DMS114 treated with DMSO at 0.1 percent for 48 hours (cell line): Measurements from ENCODE around the gene PNMA3.
"Not testable (repeated sequence)": the region's sequence is repeated elsewhere in the genome, so short reads cannot be mapped to it uniquely, and the experiment has no call there.

ENCODE experiments used
- DNase-seq: peaks from one replicate; lab custom pipeline; 2025; ENCODE audit not compliant: unreplicated experiment; lab: John Stamatoyannopoulos, UW

The PNMA3 gene

DNA sequence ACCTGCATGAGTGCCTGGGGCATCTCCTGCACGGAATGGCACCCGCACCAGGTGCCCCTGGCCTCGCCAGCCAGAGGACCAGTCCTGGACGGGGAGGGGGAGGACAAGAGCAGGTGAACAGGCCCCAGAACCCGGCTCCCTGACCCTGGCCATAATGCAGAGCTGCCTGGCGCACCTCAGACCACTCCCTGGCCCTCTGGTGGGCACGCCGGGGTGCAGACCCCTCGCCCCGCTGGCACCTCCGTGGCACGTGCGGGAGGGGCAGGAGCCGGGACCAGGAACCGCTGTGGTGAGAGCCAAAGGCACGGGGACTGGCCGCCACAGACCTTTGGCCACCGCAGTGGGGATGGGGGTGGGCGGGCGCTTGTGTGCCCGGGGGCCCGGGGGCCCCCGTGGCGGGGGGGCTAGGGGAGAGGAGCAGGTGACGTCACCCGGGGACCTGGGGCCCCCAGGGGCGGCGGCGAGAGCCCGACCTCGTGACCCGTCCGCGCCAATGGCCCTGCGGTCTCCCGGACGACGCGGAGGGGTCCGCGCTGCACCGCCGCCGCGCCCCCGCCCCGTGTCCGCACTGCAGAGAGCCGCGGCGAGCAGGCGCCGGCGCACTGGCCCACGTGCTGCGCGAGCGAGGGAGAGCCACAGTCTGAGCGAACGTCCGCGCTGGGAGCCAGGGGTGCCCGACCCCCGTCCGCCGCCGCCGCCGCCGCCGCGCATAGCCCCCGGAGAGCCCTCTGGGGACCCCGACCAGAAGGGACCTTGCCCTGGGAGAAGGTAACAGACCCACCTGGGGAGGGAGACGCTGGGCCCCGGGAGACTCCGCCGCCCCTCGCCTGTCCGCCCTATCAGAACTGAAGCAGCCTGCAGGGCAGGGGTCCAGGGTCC lies at the start of gene PNMA3:
PNMA3 (plus strand) TSS at position 600 of the 879 bp plus-strand sequence. CDS start 586 bp downstream, outside the sequence.
- DNase-seq: no peak

GRCh38 chrX:153017174-153017573 lies 39.1 kb upstream of the PNMA3 start:
- DNase-seq: not testable (repeated sequence)

DNA sequence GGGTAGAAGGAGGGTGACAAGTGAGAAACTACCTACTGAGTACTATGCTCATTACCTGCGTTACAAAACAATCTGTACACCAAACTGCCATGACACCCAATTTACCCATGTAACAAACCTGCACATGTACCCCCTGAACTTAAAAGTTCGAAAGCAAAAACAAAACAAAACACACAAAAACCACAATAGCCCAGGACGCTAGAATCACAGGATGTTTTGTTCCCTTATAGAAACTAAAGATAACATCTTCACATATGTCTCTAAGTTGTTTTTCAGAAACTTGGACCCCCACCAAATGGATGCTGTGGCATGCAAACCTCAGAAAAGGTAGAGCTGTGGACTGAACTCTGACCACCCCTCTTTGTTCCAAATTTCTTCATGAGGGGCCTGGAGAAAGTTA lies 37.1 kb upstream of the PNMA3 start:
- DNase-seq: no peak

- DNase-seq: not testable (repeated sequence)
Observed at GRCh38 chrX:153026501-153026900, 29.8 kb upstream of the PNMA3 start.

GRCh38 chrX:153028487-153028886 lies 27.8 kb upstream of the PNMA3 start:
- not testable (repeated sequence) for DNase-seq

- DNase-seq: no peak
Observed at GRCh38 chrX:153029162-153029561, 27.1 kb upstream of the PNMA3 start.

- no peak for DNase-seq
Observed at GRCh38 chrX:153029875-153030274, 26.4 kb upstream of the PNMA3 start.

- no peak for DNase-seq
Observed at GRCh38 chrX:153030801-153031200, 25.5 kb upstream of the PNMA3 start.

DNA sequence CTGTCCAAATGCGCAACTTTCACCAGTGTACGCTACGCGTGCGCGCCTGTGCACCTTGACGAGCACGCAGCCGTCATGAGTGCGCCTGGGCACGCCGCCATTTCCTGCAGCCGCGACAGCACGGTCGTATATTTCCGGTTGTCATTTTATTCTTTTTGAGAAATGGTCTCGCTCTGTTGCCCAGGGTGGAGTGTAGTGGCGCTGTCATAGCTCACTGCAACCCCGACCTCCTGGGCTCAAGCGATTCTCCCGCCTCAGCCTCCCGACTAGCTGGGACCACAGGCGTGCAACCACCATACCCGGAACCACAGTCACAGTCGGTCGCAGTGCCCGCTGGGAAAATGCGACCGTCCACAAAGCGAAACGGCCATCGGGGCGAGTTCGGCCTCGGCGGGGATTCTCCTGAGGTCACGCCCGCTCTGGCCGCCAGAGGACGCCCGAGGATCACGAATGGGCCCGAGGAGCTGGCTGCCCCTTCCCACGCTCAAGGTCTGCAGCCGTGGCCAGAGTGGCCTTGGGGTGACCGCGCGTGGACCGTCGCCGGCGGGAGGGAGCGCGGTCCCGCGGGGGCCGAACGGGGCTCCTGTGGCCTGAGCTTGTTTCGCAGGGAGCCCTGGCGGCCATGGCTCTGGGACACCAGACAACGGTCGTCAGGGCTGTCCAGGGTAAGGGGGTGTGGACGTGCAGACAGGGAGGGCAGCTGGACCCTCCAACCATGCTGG lies 23.7 kb upstream of the PNMA3 start:
- peak; percentile 6 for DNase-seq

DNA sequence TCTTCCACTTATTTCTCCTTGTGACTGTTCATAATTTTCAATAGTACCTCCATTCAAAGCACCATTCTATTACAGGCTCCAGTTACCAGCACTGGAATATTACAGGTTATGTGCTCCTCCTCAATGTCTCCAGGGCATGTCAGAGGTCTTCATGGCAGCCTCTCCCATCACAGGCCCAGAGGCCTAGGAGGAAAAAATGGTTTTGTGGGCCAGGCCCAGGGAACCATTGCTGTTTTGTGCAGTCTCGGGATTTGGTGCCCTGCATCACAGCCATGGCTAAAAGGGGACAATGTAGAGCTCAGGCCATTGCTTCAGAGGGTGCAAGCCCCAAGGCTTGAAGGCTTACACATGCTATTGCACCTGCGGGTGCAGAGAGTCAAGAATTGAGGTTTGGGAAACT lies 7.2 kb upstream of the PNMA3 start:
- no peak for DNase-seq

DNA sequence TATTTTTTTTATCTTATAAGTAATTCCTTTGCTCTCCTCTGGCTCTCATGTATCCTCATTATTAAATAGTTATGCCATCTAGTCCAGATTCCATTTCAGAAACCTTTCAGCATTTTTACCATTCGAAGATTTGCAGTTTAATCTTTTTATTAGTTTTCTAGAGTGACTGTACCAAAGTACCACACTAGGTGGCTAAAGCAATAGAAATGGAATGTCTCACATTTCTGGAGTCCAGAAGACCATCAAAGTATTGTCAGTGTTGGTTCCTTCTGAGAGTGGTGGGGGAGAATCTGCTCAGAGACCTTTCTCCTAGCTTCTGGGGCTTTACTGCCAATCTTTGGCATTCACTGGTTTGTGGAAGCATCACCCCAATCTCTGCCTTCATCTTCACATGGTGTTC lies 3.7 kb upstream of the PNMA3 start:
- no peak for DNase-seq

DNA sequence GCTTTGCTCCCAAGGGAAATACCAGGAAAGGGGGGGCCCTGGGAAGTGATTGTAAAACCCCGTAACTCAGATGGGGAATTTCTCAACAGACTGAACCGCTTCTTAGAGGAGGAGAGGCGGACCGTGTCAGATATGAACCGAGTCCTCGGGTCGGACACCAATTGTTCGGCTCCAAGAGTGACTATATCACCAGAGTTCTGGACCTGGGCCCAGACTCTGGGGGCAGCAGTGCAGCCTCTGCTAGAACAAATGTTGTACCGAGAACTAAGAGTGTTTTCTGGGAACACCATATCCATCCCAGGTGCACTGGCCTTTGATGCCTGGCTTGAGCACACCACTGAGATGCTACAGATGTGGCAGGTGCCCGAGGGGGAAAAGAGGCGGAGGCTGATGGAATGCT lies 1.0 kb downstream of the PNMA3 start:
- no peak for DNase-seq

GRCh38 chrX:153059191-153060094 lies 3.2 kb downstream of the PNMA3 start:
- no peak for DNase-seq

DNA sequence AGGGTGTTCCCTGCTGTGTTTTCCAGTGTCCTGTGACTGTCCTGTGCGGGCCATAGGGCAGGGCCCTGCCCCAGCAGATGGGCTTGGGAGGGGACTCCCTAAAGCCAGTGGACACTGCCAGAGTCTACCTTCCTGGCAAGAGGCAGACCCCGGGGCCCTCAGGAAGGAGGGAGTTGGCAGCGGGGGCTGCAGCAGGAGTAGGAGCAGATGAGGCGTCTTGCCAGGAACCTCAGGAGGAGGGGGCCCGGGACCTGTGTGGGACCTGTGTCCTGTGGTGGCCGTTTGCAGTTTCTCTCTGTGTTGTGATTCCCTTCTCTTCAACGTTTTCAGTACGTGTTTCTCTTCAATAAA lies 3.8 kb downstream of the PNMA3 start:
- DNase-seq: no peak

DNA sequence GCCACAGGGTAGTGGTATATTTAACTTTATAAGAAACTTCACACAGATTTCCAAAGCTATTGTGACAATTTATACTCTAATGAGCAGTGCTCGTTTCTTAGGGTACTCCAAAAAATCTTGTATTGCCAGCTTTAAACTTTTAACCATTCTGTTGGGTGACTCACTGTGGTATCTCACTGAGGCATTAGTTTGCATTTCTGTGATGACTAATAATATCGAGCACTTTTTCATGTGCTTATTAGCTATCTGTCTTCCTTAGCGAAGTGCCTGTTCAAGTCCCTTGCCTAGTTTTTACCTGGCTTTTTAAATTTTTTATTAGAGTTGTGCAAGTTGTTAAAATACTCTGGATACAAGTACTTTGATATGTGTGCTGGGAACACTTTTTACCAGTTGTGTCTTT lies 5.5 kb downstream of the PNMA3 start:
- no peak for DNase-seq

DNA sequence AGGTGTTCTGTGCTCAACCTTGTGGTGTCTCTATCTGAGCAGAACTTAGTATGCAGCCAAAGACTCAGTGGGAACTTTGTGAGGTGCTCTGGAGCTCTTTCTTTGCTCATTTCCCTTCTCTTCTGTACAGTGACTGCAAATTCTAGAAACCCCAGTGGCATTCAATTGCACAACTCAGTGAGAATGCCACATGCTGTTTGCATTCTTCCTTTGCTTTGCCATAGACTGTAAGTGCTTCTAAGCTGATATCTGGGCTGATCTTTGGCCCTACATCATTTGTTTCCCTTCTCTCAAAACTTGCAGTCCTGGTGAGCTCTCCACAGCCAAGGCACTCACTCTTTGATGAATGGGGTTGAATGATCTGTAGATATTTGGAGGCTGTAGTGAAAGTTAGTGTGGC lies 7.0 kb downstream of the PNMA3 start:
- DNase-seq: no peak

- no peak for DNase-seq
Observed at GRCh38 chrX:153064061-153064460, 7.8 kb downstream of the PNMA3 start.

DNA sequence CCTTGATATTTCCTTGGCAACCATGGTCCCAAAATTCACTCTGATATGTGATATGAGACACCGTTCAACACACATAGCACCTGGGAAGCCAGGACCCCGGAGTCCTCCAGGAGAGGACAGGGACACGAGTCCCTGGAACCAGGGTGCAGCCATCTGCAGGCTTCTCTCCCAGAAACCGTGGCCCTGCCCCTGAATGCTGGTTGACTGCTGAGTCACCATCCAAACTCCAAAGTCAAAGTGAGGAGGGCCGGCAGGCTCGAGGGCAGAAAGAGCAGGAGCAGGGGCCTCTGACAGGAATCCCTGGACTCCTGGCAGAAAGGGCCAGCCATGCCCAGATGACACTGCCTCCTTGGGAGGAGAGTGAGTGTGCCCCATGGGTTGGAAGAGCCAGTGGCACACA lies 9.1 kb downstream of the PNMA3 start:
- DNase-seq: no peak

GRCh38 chrX:153066402-153066801 lies 10.1 kb downstream of the PNMA3 start:
- not testable (repeated sequence) for DNase-seq

GRCh38 chrX:153071909-153072583 lies 15.8 kb downstream of the PNMA3 start, which contains the start of gene PNMA6A:
Gene PNMA6A (plus strand): TSS chrX:153072454. CDS start chrX:153073063, 609 bp downstream.
- DNase-seq: not testable (repeated sequence)

- DNase-seq: not testable (repeated sequence)
Observed at GRCh38 chrX:153073331-153073730, 17.1 kb downstream of the PNMA3 start.
